WERI-Rb-1 (cell line): ENCODE results near the gene SPATA32.

ENCODE experiments used
- DNase-seq: peaks from one replicate; pipeline ENCODE4 v3.0.0-alpha.2; 2020
- H3K27ac ChIP-seq: fragments of 250-450 bp; sonication (Bioruptor Pico); 2 replicates; pipeline ENCODE4 v1.5.1; 2020; ENCODE audit warnings: mild to moderate bottlenecking, moderate library complexity
- H3K27me3 ChIP-seq: fragments of 250-450 bp; sonication (Bioruptor Pico); 2 replicates; pipeline ENCODE4 v1.5.1; 2021; ENCODE audit warnings: mild to moderate bottlenecking, low read depth, moderate library complexity; ENCODE audit not compliant: insufficient read depth, severe bottlenecking
- H3K36me3 ChIP-seq: fragments of 250-450 bp; sonication (Bioruptor Pico); 2 replicates; pipeline ENCODE4 v1.5.1; 2020; ENCODE audit warnings: mild to moderate bottlenecking, moderate library complexity
- H3K4me3 ChIP-seq: 2 replicates; pipeline ENCODE4 v1.5.1; 2011; ENCODE audit warnings: low read depth, mild to moderate bottlenecking, control low read depth, low read length
- H3K9me3 ChIP-seq: fragments of 250-450 bp; sonication (Bioruptor Pico); 2 replicates; pipeline ENCODE4 v1.5.1; 2021; ENCODE audit warnings: mild to moderate bottlenecking, moderate library complexity; ENCODE audit not compliant: severe bottlenecking
- CTCF ChIP-seq: IDR thresholded peaks from 2 replicates; pipeline ENCODE4 v1.5.1; 2011; ENCODE audit warnings: low read depth, mild to moderate bottlenecking, control low read depth, inconsistent platforms, low read length

The SPATA32 gene

GRCh38 chr17:45308016-45308365 is 46.1 kb upstream of the SPATA32 start:
- Histone ChIP-seq H3K27ac (no peak overlapping the region), H3K4me3 (no peak overlapping the region), H3K27me3 (no peaks in the 10 kb centered on the region), H3K9me3 (no peaks in the 10 kb centered on the region), H3K36me3 (peaks cover 29% of the 10 kb centered on the region)
- no peak for DNase-seq
- TF ChIP-seq CTCF, result no peak

- Histone ChIP-seq H3K27ac (no peak overlapping the region), H3K9me3 (no peaks in the 10 kb centered on the region), H3K27me3 (no peaks in the 10 kb centered on the region), H3K36me3 (peaks cover 29% of the 10 kb centered on the region), H3K4me3 (no peak overlapping the region)
- TF ChIP-seq CTCF, result no peak
- DNase-seq, result no peak
Observed at GRCh38 chr17:45307290-45308015, 45.6 kb upstream of the SPATA32 start.

- DNase-seq, result no peak
- H3K36me3 ChIP-seq, result peaks cover 29% of the 10 kb centered on the region
- no peak overlapping the region for H3K27ac ChIP-seq
Observed at GRCh38 chr17:45306623-45307022, 44.7 kb upstream of the SPATA32 start.

GRCh38 chr17:45306094-45306493 is 44.2 kb upstream of the SPATA32 start:
- H3K36me3 ChIP-seq, result peaks cover 29% of the 10 kb centered on the region
- no peaks in the 10 kb centered on the region for H3K9me3 ChIP-seq
- H3K27me3 ChIP-seq, result no peaks in the 10 kb centered on the region
- H3K4me3 ChIP-seq, result no peak overlapping the region
- no peak overlapping the region for H3K27ac ChIP-seq
- no peak for DNase-seq
- no peak for TF ChIP-seq CTCF

More at GRCh38 chr17:45306623-45307022, 44.7 kb upstream of the SPATA32 start:
- no peak overlapping the region for H3K4me3 ChIP-seq
- no peaks in the 10 kb centered on the region for H3K9me3 ChIP-seq
- TF ChIP-seq CTCF, result no peak
- H3K27me3 ChIP-seq, result no peaks in the 10 kb centered on the region

GRCh38 chr17:45305530-45306087 is 43.7 kb upstream of the SPATA32 start:
- Histone ChIP-seq H3K4me3 (no peak overlapping the region), H3K27ac (no peak overlapping the region), H3K27me3 (no peaks in the 10 kb centered on the region), H3K9me3 (no peaks in the 10 kb centered on the region), H3K36me3 (peaks cover 27% of the 10 kb centered on the region)
- TF ChIP-seq CTCF, result no peak
- DNase-seq, result no peak
